ENCODE results near the gene PLA2G15. TPM values are rescaled to one million over a fixed set of nuclear protein-coding genes. Genes with fewer than 3 reads are reported as not detected.

The PLA2G15 gene
- total and polyA plus RNA-seq, 2 of the 13 experiments (the other 11 are each of a cell fraction or from before 2014, with no cell fraction given), result 14.4 to 23.7 TPM

DNA sequence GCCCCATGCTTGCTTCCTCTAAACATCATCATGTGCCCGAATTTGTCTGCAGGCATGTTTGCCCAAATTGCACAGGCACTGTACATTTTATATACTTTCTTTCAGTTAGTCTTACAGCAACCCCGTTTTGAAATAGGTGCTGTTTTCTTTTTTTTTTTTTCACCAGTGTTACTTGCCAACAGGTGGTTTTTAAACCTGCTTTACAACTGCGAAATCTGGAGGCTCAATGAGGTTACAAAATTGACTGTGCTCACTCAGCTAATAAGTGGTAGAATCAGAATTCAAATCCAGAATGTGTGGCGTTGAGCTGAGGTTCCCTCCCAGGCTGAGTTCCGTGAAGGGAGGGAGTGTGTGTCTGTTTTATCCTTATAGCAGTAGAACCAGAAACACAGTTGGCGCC is 5.8 kb downstream of the PLA2G15 start:
- FAIRE-seq, result no peak
- Histone ChIP-seq H3K9me3 (ENCODE audit: low read length) (no peaks in the 10 kb centered on the region), H3K9ac (ENCODE audit: insufficient read depth, low read depth, low read length) (no peak overlapping the region), H2AFZ (ENCODE audit: low read length) (no peak overlapping the region), H3K4me2 (ENCODE audit: low read depth, low read length) (no peak overlapping the region), H3K4me3 (replicated peaks in 1 of 3; ENCODE audit: insufficient read depth in 1 of 3, low read depth in 2 of 3, low read length in 3 of 3) (no peak overlapping the region), H4K20me1 (ENCODE audit: insufficient read depth, low read length) (no peaks in the 10 kb centered on the region), H3K79me2 (ENCODE audit: insufficient read depth, low read length) (no peaks in the 10 kb centered on the region), H3K27ac (ENCODE audit: extremely low read length, insufficient read depth, low read length) (no peak overlapping the region), H3K27me3 (ENCODE audit: control insufficient read depth in 1 of 2, insufficient read depth in 2 of 2, low read length in 2 of 2) (no peaks in the 10 kb centered on the region), H3K4me1 (ENCODE audit: insufficient read depth, low read length) (peaks cover 46% of the 10 kb centered on the region), H3K36me3 (replicated peaks in 1 of 2; ENCODE audit: control insufficient read depth in 1 of 2, insufficient read depth in 2 of 2, low read length in 2 of 2) (peaks cover 9 to 35% of the 10 kb centered on the region in 2 experiments)
- 90% methylated on average over 6 of the region's 6 CpGs for WGBS (ENCODE audit: low lambda C conversion rate)
- POLR2A ChIA-PET, result interaction anchor here (1.0 to 1.6 kb wide), 3 partner anchors 8 to 13 kb away, joined by 3 to 4 read pairs (median 3); partner anchors contain the start of gene SLC7A6
- TF ChIP-seq ATRX (CRISPR knock-in tag; IDR thresholded peaks at IDR 0.05; ENCODE audit: borderline replicate concordance), result no peak
- TF ChIP-seq MIXL1 (CRISPR knock-in tag; IDR thresholded peaks at IDR 0.05), result no peak
- TF ChIP-seq TRIM24 (CRISPR knock-in tag; IDR thresholded peaks at IDR 0.05), result no peak
- TF ChIP-seq, protein P1, sequence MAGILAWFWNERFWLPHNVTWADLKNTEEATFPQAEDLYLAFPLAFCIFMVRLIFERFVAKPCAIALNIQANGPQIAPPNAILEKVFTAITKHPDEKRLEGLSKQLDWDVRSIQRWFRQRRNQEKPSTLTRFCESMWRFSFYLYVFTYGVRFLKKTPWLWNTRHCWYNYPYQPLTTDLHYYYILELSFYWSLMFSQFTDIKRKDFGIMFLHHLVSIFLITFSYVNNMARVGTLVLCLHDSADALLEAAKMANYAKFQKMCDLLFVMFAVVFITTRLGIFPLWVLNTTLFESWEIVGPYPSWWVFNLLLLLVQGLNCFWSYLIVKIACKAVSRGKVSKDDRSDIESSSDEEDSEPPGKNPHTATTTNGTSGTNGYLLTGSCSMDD (CRISPR knock-in tag; IDR thresholded peaks at IDR 0.05), result no peak
- TF ChIP-seq ZNF549 (CRISPR knock-in tag; IDR thresholded peaks at IDR 0.05), result no peak
- TF ChIP-seq, protein P2, sequence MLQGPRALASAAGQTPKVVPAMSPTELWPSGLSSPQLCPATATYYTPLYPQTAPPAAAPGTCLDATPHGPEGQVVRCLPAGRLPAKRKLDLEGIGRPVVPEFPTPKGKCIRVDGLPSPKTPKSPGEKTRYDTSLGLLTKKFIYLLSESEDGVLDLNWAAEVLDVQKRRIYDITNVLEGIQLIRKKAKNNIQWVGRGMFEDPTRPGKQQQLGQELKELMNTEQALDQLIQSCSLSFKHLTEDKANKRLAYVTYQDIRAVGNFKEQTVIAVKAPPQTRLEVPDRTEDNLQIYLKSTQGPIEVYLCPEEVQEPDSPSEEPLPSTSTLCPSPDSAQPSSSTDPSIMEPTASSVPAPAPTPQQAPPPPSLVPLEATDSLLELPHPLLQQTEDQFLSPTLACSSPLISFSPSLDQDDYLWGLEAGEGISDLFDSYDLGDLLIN (CRISPR knock-in tag; IDR thresholded peaks at IDR 0.05; ENCODE audit: borderline replicate concordance), result no peak
- TF ChIP-seq PHF8 (CRISPR knock-in tag; IDR thresholded peaks at IDR 0.05), result no peak
- no peak for TF ChIP-seq HMG20B (CRISPR knock-in tag; conservative IDR thresholded peaks at IDR 0.05)
- TF ChIP-seq ZC3H13 (CRISPR knock-in tag; IDR thresholded peaks at IDR 0.05), result no peak
- no peak for TF ChIP-seq ZNF720 (CRISPR knock-in tag; IDR thresholded peaks at IDR 0.05)
- TF ChIP-seq MZF1 (CRISPR knock-in tag; IDR thresholded peaks at IDR 0.05; ENCODE audit: borderline replicate concordance), result no peak
- no peak for TF ChIP-seq RFX5 (IDR thresholded peaks at IDR 0.05; ENCODE audit: low read depth, low read length)
- no peak for TF ChIP-seq ZNF724P (CRISPR knock-in tag; IDR thresholded peaks at IDR 0.05; ENCODE audit: borderline replicate concordance)
- no TSS peak for BruUV-seq (replicated peaks)
- in situ Hi-C loops (cut with HindIII; ENCODE audit: extremely low pct_ligation_motif_present, low pct_unique_long_range_greater_than_20kb) (no loop called here), intact Hi-C loops (cut with micrococcal nuclease; ENCODE audit: unreplicated experiment) (no loop called here)
- DNase-seq (ENCODE audit: low spot score), result no peak
- no peak for ATAC-seq
- CTCF ChIA-PET (ENCODE audit: low intra/inter-chr PET ratio, low total read pairs), result no interaction called here

Data from HepG2 (cell line).